ENCODE results near the gene RAPGEFL1.

RAPGEFL1 gene

DNA sequence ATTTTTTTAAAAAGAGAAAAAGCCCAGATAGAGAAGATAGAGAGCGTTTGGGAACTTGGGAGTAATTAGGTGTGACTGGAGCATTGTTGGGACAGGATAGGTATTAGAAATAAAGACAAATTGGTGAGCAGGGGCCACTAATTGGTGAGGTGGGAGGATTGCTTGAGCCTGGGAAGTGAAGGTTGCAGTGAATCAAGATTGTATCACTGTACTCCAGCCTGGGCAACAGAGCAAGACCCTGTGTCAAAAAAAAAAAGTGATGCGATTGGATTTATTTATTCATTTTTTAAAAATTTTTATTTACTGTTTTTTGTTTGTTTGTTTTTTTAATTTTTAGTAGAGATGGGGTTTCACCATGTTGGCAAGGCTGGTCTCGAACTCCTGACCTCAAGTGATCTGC, 31.8 kb upstream of the RAPGEFL1 start:
- TF ChIP-seq CTCF (IDR thresholded peaks at IDR 0.05; ENCODE audit: low read depth, low read length, missing control alignments), result no peak
- no peak overlapping the region for H3K4me3 ChIP-seq (ENCODE audit: low read depth, low read length)
- DNase-seq (ENCODE audit: low read depth), result no peak

GRCh38 chr17:40148527-40148926, 28.7 kb upstream of the RAPGEFL1 start:
- no peak for DNase-seq (ENCODE audit: low read depth)
- TF ChIP-seq CTCF (IDR thresholded peaks at IDR 0.05; ENCODE audit: low read depth, low read length, missing control alignments), result no peak
- no peak overlapping the region for H3K4me3 ChIP-seq (ENCODE audit: low read depth, low read length)

GRCh38 chr17:40150276-40150675, 27.0 kb upstream of the RAPGEFL1 start:
- no peak for TF ChIP-seq CTCF (IDR thresholded peaks at IDR 0.05; ENCODE audit: low read depth, low read length, missing control alignments)
- DNase-seq (ENCODE audit: low read depth), result no peak
- H3K4me3 ChIP-seq (ENCODE audit: low read depth, low read length), result no peak overlapping the region

GRCh38 chr17:40151414-40151963, 25.8 kb upstream of the RAPGEFL1 start:
- DNase-seq (ENCODE audit: low read depth), result no peak
- H3K4me3 ChIP-seq (ENCODE audit: low read depth, low read length), result no peak overlapping the region
- no peak for TF ChIP-seq CTCF (IDR thresholded peaks at IDR 0.05; ENCODE audit: low read depth, low read length, missing control alignments)

DNA sequence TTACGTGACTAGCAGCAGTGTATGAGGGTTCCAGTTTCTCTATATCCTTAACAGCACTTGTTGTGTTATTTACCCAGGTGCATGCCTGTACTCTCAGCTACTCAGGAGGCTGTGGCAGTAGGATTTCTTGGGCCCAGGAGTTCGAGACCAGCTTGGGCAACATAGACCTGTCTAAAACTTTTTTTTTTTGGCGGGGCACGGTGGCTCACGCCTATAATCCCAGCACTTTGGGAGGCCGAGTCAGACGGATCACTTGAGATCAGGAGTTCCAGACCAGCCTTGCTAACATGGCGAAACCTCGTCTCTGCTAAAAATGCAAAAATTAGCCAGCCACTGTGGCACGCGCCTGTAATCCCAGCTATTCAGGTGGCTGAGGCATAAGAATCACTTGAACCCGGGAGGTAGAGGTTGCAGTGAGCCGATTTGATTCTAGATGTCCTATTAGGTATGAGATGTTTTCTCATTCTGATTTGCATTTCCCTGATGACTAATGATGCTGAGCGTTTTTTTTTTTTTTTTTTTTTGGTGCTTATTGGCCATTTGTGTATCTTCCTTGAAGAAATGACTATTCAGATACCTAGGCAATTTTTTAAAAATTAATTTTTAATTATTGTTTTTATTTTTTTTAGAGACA, 23.6 kb upstream of the RAPGEFL1 start:
- no peak overlapping the region for H3K4me3 ChIP-seq (ENCODE audit: low read depth, low read length)
- TF ChIP-seq CTCF (IDR thresholded peaks at IDR 0.05; ENCODE audit: low read depth, low read length, missing control alignments), result no peak
- DNase-seq (ENCODE audit: low read depth), result no peak

DNA sequence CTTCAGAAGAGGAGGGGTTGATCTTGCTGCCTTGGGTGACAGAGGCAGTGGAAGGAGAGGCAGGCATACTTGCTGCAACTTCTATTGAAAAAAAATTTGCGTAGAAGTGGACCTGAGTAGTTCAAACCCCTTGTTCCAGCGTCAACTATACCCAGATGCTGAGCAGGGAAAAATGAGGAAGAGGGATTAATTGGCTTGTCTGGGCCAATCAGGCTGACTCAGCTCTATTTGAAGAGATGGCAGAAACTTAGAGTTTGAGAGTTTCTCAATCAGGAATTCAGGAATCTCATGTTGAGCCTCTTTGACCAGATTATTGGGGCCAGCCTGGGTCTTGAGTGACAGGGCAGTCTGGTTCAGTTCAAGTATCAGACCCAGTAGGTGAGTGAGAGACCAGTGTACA, 19.3 kb upstream of the RAPGEFL1 start:
- no peak overlapping the region for H3K4me3 ChIP-seq (ENCODE audit: low read depth, low read length)
- no peak for TF ChIP-seq CTCF (IDR thresholded peaks at IDR 0.05; ENCODE audit: low read depth, low read length, missing control alignments)
- DNase-seq (ENCODE audit: low read depth), result no peak

DNA sequence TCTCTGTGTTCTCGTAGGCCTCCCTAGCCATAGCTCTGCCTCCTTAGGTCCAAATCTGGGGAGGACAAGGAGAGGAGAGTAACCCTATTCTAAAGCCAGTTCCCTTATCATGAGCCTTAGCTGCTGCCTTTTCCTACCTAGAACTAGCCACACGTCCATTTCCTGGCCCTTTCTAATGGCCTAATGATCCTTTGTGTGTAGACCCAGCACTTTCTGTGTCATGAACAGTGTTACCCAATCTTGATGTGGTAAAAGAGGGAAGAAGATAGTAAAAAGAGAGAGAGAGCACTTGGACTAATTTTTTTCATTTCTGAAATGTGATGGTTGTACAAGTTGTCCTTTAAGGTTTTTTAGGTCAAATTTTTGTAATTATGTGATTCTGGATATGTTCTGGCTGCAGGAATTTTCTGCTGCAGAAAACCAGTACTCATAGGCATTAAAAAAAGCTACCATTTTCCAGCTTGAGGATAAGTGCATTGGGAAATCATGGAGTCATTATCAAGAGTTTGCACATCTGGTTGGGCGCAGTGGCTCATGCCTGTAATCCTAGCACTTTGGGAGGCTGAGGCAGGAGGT, 18.7 kb upstream of the RAPGEFL1 start:
- no peak overlapping the region for H3K4me3 ChIP-seq (ENCODE audit: low read depth, low read length)
- TF ChIP-seq CTCF (IDR thresholded peaks at IDR 0.05; ENCODE audit: low read depth, low read length, missing control alignments), result no peak
- no peak for DNase-seq (ENCODE audit: low read depth)
